Right renal pelvis (tissue), 4 donors: ENCODE measurements around the gene EPHB6. TPM values are rescaled to one million over a fixed set of nuclear protein-coding genes. Genes with fewer than 3 reads are reported as not detected.

Source experiments
- DNase-seq, 4 donors: peaks; one replicate each; pipeline ENCODE4 v3.0.0-alpha.2; 2013; ENCODE audit warnings: low read depth in 4 of 4, low spot score in 3 of 4, missing footprints in 1 of 4
- polyA plus RNA-seq, 4 donors: library from polyadenylated mRNA; unstranded; fragments of 120-200 nt; gene quantifications; one replicate each; pipeline ENCODE4 v1.2.1, GENCODE V29; 2013; ENCODE audit not compliant: insufficient read length in 4 of 4

The EPHB6 gene
- polyA plus RNA-seq, 4 donors = 18.9 to 24.9 (median 20.9) TPM

- no peak for DNase-seq
These were observed 9.2 kb downstream of the EPHB6 start for GRCh38 chr7:142863891-142864685.

- no peak for DNase-seq
These were observed 10.3 kb downstream of the EPHB6 start for GRCh38 chr7:142864980-142865747.

- no peak for DNase-seq
These were observed 10.9 kb downstream of the EPHB6 start for GRCh38 chr7:142865766-142866165.

GRCh38 chr7:142866361-142867096 is 11.7 kb downstream of the EPHB6 start:
- DNase-seq = no peak

GRCh38 chr7:142867097-142867378 is 12.2 kb downstream of the EPHB6 start:
- DNase-seq = no peak

- no peak for DNase-seq
These were observed 12.7 kb downstream of the EPHB6 start for GRCh38 chr7:142867398-142868187.

GRCh38 chr7:142868188-142868985 is 13.5 kb downstream of the EPHB6 start:
- no peak for DNase-seq

GRCh38 chr7:142868986-142869415 is 14.1 kb downstream of the EPHB6 start:
- no peak for DNase-seq

GRCh38 chr7:142869434-142869833 is 14.6 kb downstream of the EPHB6 start:
- DNase-seq = no peak

- DNase-seq = no peak
These were observed 15.3 kb downstream of the EPHB6 start for GRCh38 chr7:142870147-142870559.

GRCh38 chr7:142870566-142871259 is 15.8 kb downstream of the EPHB6 start:
- DNase-seq = no peak

- no peak for DNase-seq
These were observed 16.6 kb downstream of the EPHB6 start for GRCh38 chr7:142871260-142872105.

GRCh38 chr7:142872106-142872675 is 17.3 kb downstream of the EPHB6 start:
- no peak for DNase-seq

GRCh38 chr7:142873281-142873784 is 18.5 kb downstream of the EPHB6 start:
- no peak for DNase-seq

GRCh38 chr7:142873871-142874270 is 19.0 kb downstream of the EPHB6 start:
- DNase-seq = no peak

- DNase-seq = no peak
These were observed 19.5 kb downstream of the EPHB6 start for GRCh38 chr7:142874409-142874808.

- DNase-seq = no peak
These were observed 20.0 kb downstream of the EPHB6 start for GRCh38 chr7:142874837-142875236.

- DNase-seq = no peak
These were observed 20.6 kb downstream of the EPHB6 start for GRCh38 chr7:142875456-142875855.
